GM12892 (cell line): ENCODE results near the gene POLR3A.

Experiments
- POLR2A ChIP-seq: IDR thresholded peaks from 2 replicates; pipeline ENCODE4 v1.6.1; 2011; ENCODE audit warnings: low read depth, low read length, control low read depth
- POLR2AphosphoS5 ChIP-seq: IDR thresholded peaks from 2 replicates; pipeline ENCODE4 v1.6.1; 2011; ENCODE audit warnings: low read depth, low read length, control low read depth
- TAF1 ChIP-seq: IDR thresholded peaks from 2 replicates; pipeline ENCODE4 v1.6.1; 2011; ENCODE audit warnings: low read depth, mild to moderate bottlenecking, control low read depth, low read length, borderline replicate concordance

DNA sequence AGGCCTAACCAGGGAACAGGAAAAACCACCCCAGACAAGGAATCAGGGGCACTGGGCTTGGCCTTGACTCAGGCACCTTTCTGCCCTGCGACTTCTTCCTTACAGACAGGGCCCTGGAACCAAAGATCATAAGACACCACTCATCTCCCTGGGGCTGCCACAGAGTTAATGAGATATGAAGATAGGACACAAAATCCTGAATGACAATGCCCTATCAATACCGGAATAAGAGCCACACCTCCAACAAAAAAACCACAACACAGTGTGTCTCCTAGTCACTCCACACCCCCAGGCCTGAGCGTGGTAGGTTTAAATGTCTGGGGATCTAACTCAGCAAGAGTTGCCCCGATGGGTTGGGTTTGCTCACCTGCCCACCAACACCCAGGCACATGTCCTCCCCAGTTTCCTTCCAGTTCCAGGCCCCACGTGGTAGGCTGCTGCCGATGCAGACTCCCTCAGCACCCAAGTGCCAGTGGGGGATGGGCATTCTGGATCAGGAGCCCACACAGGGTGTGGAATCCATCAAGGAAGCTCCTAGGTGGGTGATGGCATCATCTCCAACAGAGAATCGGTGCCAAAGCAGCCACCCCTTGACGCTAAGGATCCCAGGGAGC lies 106.6 kb downstream of the POLR3A start:
- TF ChIP-seq POLR2A (no peak), TAF1 (no peak), POLR2AphosphoS5 (no peak)
